ENCODE data around the gene SUPT6H. TPM values are rescaled to one million over a fixed set of nuclear protein-coding genes. Genes with fewer than 3 reads are reported as not detected.
"Not testable (repeated sequence)": the region's sequence is repeated elsewhere in the genome, so short reads cannot be mapped to it uniquely, and the experiment has no call there.

Gene SUPT6H
- total RNA-seq, 1 experiment from 2014 or later: 63.3 TPM

GRCh38 chr17:28734712-28735241 is 72.8 kb downstream of the SUPT6H start:
- CTCF ChIA-PET: interaction anchor here (0.6 to 0.9 kb wide), 4 partner anchors 8 to 832 kb away, joined by 3 to 4 read pairs (median 3); partner anchors contain the start of genes ABHD15 and TLCD1

GRCh38 chr17:28735242-28735722 is 73.3 kb downstream of the SUPT6H start:
- DNase-seq: peak; percentile 73 to 85

More at GRCh38 chr17:28734712-28735241, 72.8 kb downstream of the SUPT6H start:
- Histone ChIP-seq H3K9me3 (ENCODE audit: insufficient read depth, low read depth) (no peaks in the 10 kb centered on the region; the same call in 1 of the 2 replicates), H3K9me2 (ENCODE audit: insufficient read depth) (no peaks in the 10 kb centered on the region), H3F3A (ENCODE audit: insufficient read depth, low read depth) (peaks cover 21% of the 10 kb centered on the region), H4K20me1 (ENCODE audit: insufficient read depth) (no peaks in the 10 kb centered on the region), H3K27me3 (ENCODE audit: insufficient read depth, low read depth) (no peaks in the 10 kb centered on the region), H3K79me2 (ENCODE audit: low read depth) (peaks cover 2% of the 10 kb centered on the region), H3K27ac (no peak overlapping the region), H3K4me2 (peak overlapping the region; percentile 49), H3K4me1 (replicated peaks; ENCODE audit: insufficient read depth) (peaks cover 24% of the 10 kb centered on the region), H3K4me3 (no peak overlapping the region), H2AFZ (no peak overlapping the region), H3K36me3 (ENCODE audit: low read depth) (no peaks in the 10 kb centered on the region; the same call in 1 of the 2 replicates)
- BruUV-seq (replicated peaks): no TSS peak
- intact Hi-C loops (cut with micrococcal nuclease; ENCODE audit: unreplicated experiment): loop anchor here (1.0 kb wide), 1 partner anchor 9 kb away; no protein-coding TSS in a partner anchor
- no peak for DNase-seq
- POLR2A ChIA-PET (ENCODE audit: unreplicated experiment): interaction anchor here (1.1 kb wide), 1 partner anchor 217 kb away, joined by 4 read pairs; the partner anchor contains the start of gene PHF12
- no peak for TF ChIP-seq CTCF (conservative IDR thresholded peaks at IDR 0.05)
- TF ChIP-seq EZH2 (IDR thresholded peaks at IDR 0.05; ENCODE audit: low read depth): no peak

GRCh38 chr17:28735913-28736769 is 74.1 kb downstream of the SUPT6H start:
- H3K4me2 ChIP-seq; H3K27ac ChIP-seq; H4K20me1 ChIP-seq (ENCODE audit: insufficient read depth); H3K9me2 ChIP-seq (ENCODE audit: insufficient read depth); DNase-seq; H3K27me3 ChIP-seq (ENCODE audit: insufficient read depth, low read depth); H2AFZ ChIP-seq; H3K9me3 ChIP-seq (ENCODE audit: insufficient read depth, low read depth); H3K36me3 ChIP-seq (ENCODE audit: low read depth); BruUV-seq (replicated peaks); H3K79me2 ChIP-seq (ENCODE audit: low read depth); H3K4me3 ChIP-seq: not testable (repeated sequence)
- H3K4me1 ChIP-seq (replicated peaks; ENCODE audit: insufficient read depth): peaks cover 21% of the 10 kb centered on the region
- peaks cover 20% of the 10 kb centered on the region for H3F3A ChIP-seq (ENCODE audit: insufficient read depth, low read depth)
- ChIA-PET CTCF (interaction anchor here (0.6 to 0.9 kb wide), 4 partner anchors 7 to 1186 kb away, joined by 3 to 5 read pairs (median 4); partner anchors contain the start of gene TLCD1), POLR2A (ENCODE audit: unreplicated experiment) (interaction anchor here (1.1 kb wide), 1 partner anchor 215 kb away, joined by 4 read pairs; the partner anchor contains the start of gene PHF12)
- intact Hi-C loops (cut with micrococcal nuclease; ENCODE audit: unreplicated experiment): loop anchor here (1.0 kb wide), 1 partner anchor 7 kb away; no protein-coding TSS in a partner anchor

More at GRCh38 chr17:28735242-28735722, 73.3 kb downstream of the SUPT6H start:
- H3K36me3 ChIP-seq (ENCODE audit: low read depth): no peaks in the 10 kb centered on the region; the same call in 1 of the 2 replicates
- no TSS peak for BruUV-seq (replicated peaks)
- H3K79me2 ChIP-seq (ENCODE audit: low read depth): no peaks in the 10 kb centered on the region
- no peaks in the 10 kb centered on the region for H3K27me3 ChIP-seq (ENCODE audit: insufficient read depth, low read depth)
- H3K27ac ChIP-seq: 0 out of 2 replicates have a peak overlapping the region, but pooled peaks have one; percentile 40
- ChIA-PET POLR2A (ENCODE audit: unreplicated experiment) (interaction anchor here (1.1 kb wide), 1 partner anchor 216 kb away, joined by 4 read pairs; the partner anchor contains the start of gene PHF12), CTCF (interaction anchor here (0.6 to 0.9 kb wide), 6 partner anchors 8 to 1187 kb away, joined by 3 to 5 read pairs (median 3); partner anchors contain the start of genes ABHD15 and TLCD1)
- H3K4me3 ChIP-seq: no peak overlapping the region
- H3K4me1 ChIP-seq (replicated peaks; ENCODE audit: insufficient read depth): peaks cover 21% of the 10 kb centered on the region
- H3K4me2 ChIP-seq: peak overlapping the region; percentile 49
- H3F3A ChIP-seq (ENCODE audit: insufficient read depth, low read depth): peaks cover 20% of the 10 kb centered on the region
- no peaks in the 10 kb centered on the region for H4K20me1 ChIP-seq (ENCODE audit: insufficient read depth)
- no peaks in the 10 kb centered on the region; the same call in 1 of the 2 replicates for H3K9me3 ChIP-seq (ENCODE audit: insufficient read depth, low read depth)
- intact Hi-C loops (cut with micrococcal nuclease; ENCODE audit: unreplicated experiment): loop anchor here (1.0 kb wide), 1 partner anchor 8 kb away; no protein-coding TSS in a partner anchor
- no peaks in the 10 kb centered on the region for H3K9me2 ChIP-seq (ENCODE audit: insufficient read depth)
- TF ChIP-seq EZH2 (IDR thresholded peaks at IDR 0.05; ENCODE audit: low read depth) (no peak), CTCF (conservative IDR thresholded peaks at IDR 0.05) (no peak; the same call in 1 of the 2 replicates)
- H2AFZ ChIP-seq: no peak overlapping the region
